IMR-90 (cell line): ENCODE measurements around the gene CHD6. TPM values are rescaled to one million over a fixed set of nuclear protein-coding genes. Genes with fewer than 3 reads are reported as not detected.

ENCODE experiments used
- ATAC-seq: fragments of 200-7000 bp; cut with Tn5 transposase; 2 replicates; pipeline ENCODE4 v1.9.1; 2020; ENCODE audit warnings: low read depth, mild to moderate bottlenecking, moderate library complexity
- BruUV-seq: library from RNA; stranded (reverse); fragments of 400-500 nt; replicated peaks from 2 replicates; lab custom pipeline; 2021; lab: Mats Ljungman, UMichigan
- CTCF ChIA-PET: fragments of 300-600 bp; formaldehyde crosslinking; extraction: SDS; loops from one replicate; lab custom pipeline; 2021; ENCODE audit warnings: antibody characterized with exemption; lab: Yijun Ruan, JAX
- POLR2A ChIA-PET: fragments of 300-600 bp; sonication (Branson Sonifier 250); formaldehyde crosslinking; loops from one replicate; lab custom pipeline; 2022; ENCODE audit warnings: antibody characterized with exemption; ENCODE audit not compliant: unreplicated experiment; lab: Charles Lee
- DNase-seq: peaks from one replicate; pipeline ENCODE4 v3.0.0; 2013
- H2AFZ ChIP-seq: replicated peaks from 2 replicates; pipeline ENCODE3; 2013; ENCODE audit warnings: low read length, mild to moderate bottlenecking; ENCODE audit not compliant: poor library complexity
- H2AK5ac ChIP-seq: 2 replicates; pipeline ENCODE4 v1.6.1; 2013; ENCODE audit warnings: low read depth, low read length, inconsistent platforms
- H2AK9ac ChIP-seq: replicated peaks from 2 replicates; pipeline ENCODE3; 2013; ENCODE audit warnings: mild to moderate bottlenecking, low read depth, low read length, moderate library complexity; ENCODE audit not compliant: poor library complexity
- H2BK120ac ChIP-seq: 2 replicates; pipeline ENCODE4 v1.6.1; 2013; ENCODE audit warnings: low read depth, low read length, inconsistent platforms
- H2BK15ac ChIP-seq: 3 replicates; pipeline ENCODE4 v1.6.1; 2013; ENCODE audit warnings: low read depth, low read length, inconsistent platforms
- H2BK20ac ChIP-seq: 2 replicates; pipeline ENCODE4 v1.6.1; 2013; ENCODE audit warnings: low read depth, mild to moderate bottlenecking, inconsistent platforms, low read length, moderate library complexity
- H2BK5ac ChIP-seq: 2 replicates; pipeline ENCODE4 v1.6.1; 2013; ENCODE audit warnings: mild to moderate bottlenecking, low read depth, low read length, inconsistent platforms; ENCODE audit not compliant: poor library complexity, severe bottlenecking
- H3K14ac ChIP-seq: replicated peaks from 2 replicates; pipeline ENCODE4 v1.6.1; 2013; ENCODE audit warnings: low read depth, low read length, inconsistent platforms
- H3K18ac ChIP-seq: 2 replicates; pipeline ENCODE4 v1.6.1; 2013; ENCODE audit warnings: low read depth, low read length, control low read depth
- H3K23ac ChIP-seq: 2 replicates; pipeline ENCODE4 v1.6.1; 2013; ENCODE audit warnings: low read depth, low read length, inconsistent platforms
- H3K27ac ChIP-seq: 2 replicates; pipeline ENCODE4 v1.5.1; 2013; ENCODE audit warnings: mild to moderate bottlenecking, control low read depth, low read length; ENCODE audit not compliant: insufficient read depth
- H3K27me3 ChIP-seq: 2 replicates; pipeline ENCODE4 v1.6.1; 2013; ENCODE audit warnings: low read length; ENCODE audit not compliant: control insufficient read depth, insufficient read depth
- H3K36me3 ChIP-seq: 2 replicates; pipeline ENCODE4 v1.6.1; 2013; ENCODE audit warnings: low read length, mixed read lengths; ENCODE audit not compliant: control insufficient read depth, insufficient read depth
- H3K4ac ChIP-seq: 2 replicates; pipeline ENCODE4 v1.6.1; 2013; ENCODE audit warnings: low read depth, low read length, inconsistent platforms
- H3K4me1 ChIP-seq: 2 replicates; pipeline ENCODE4 v1.6.1; 2013; ENCODE audit warnings: low read length, mixed read lengths; ENCODE audit not compliant: control insufficient read depth, insufficient read depth
- H3K4me2 ChIP-seq: 2 replicates; pipeline ENCODE4 v1.6.1; 2013; ENCODE audit warnings: low read depth, mild to moderate bottlenecking, control low read depth, low read length, moderate library complexity
- H3K4me3 ChIP-seq: 2 replicates; pipeline ENCODE4 v1.5.1; 2013; ENCODE audit warnings: low read depth, mild to moderate bottlenecking, control low read depth, low read length, moderate library complexity; ENCODE audit not compliant: insufficient read depth
- H3K56ac ChIP-seq: 2 replicates; pipeline ENCODE4 v1.6.1; 2013; ENCODE audit warnings: low read length, inconsistent platforms; ENCODE audit not compliant: insufficient read depth; ENCODE audit errors: extremely low read depth
- H3K79me1 ChIP-seq, 2 experiments: 2 replicates each; pipeline ENCODE4 v1.6.1; 2013; ENCODE audit warnings: low read length in 2 of 2, inconsistent platforms in 1 of 2, low read depth in 1 of 2
- H3K9ac ChIP-seq: 2 replicates; pipeline ENCODE4 v1.6.1; 2013; ENCODE audit warnings: low read depth, low read length, control low read depth
- H3K9me1 ChIP-seq: 2 replicates; pipeline ENCODE4 v1.6.1; 2013; ENCODE audit warnings: low read length, inconsistent platforms; ENCODE audit not compliant: insufficient read depth
- H3K9me3 ChIP-seq: 2 replicates; pipeline ENCODE4 v1.6.1; 2013; ENCODE audit warnings: low read length; ENCODE audit not compliant: control insufficient read depth, insufficient read depth
- H4K20me1 ChIP-seq: 2 replicates; pipeline ENCODE4 v1.6.1; 2013; ENCODE audit warnings: low read length, inconsistent platforms; ENCODE audit not compliant: insufficient read depth
- H4K5ac ChIP-seq: 2 replicates; pipeline ENCODE4 v1.6.1; 2013; ENCODE audit warnings: mild to moderate bottlenecking, low read depth, low read length, control low read depth
- H4K8ac ChIP-seq, 2 experiments: 2 replicates each; pipeline ENCODE4 v1.6.1; 2013; ENCODE audit warnings: low read depth in 2 of 2, low read length in 2 of 2, control low read depth in 1 of 2, inconsistent platforms in 1 of 2
- H4K91ac ChIP-seq: 2 replicates; pipeline ENCODE4 v1.6.1; 2013; ENCODE audit warnings: low read depth, low read length, inconsistent platforms; ENCODE audit not compliant: insufficient read depth
- BHLHE40 ChIP-seq: fragments of 150-350 bp; IDR thresholded peaks from 2 replicates; pipeline ENCODE4 v1.6.1; 2016; ENCODE audit warnings: mild to moderate bottlenecking, low read depth, low read length
- MAFK ChIP-seq: IDR thresholded peaks from 2 replicates; pipeline ENCODE4 v1.6.1; 2012; ENCODE audit warnings: low read depth, low read length, improper control_type of control experiment
- RAD21 ChIP-seq: IDR thresholded peaks from 2 replicates; pipeline ENCODE4 v1.6.1; 2012; ENCODE audit warnings: low read length, improper control_type of control experiment
- RFX5 ChIP-seq: IDR thresholded peaks from 2 replicates; pipeline ENCODE4 v1.8.0; 2012; ENCODE audit warnings: low read depth, mild to moderate bottlenecking, low read length, moderate library complexity
- SMC3 ChIP-seq: fragments of 150-350 bp; IDR thresholded peaks from 2 replicates; pipeline ENCODE4 v1.6.1; 2016; ENCODE audit warnings: low read depth, mild to moderate bottlenecking, antibody characterized with exemption, low read length, moderate library complexity
- dilution Hi-C: fragments of 300-500 bp; cut with HindIII; formaldehyde crosslinking; loops from one replicate; pipeline ENCODE4 v1.14.3; 2018; ENCODE audit warnings: low sequenced_read_pairs; ENCODE audit not compliant: unreplicated experiment
- in situ Hi-C: fragments of 300-500 bp; cut with MboI; formaldehyde crosslinking; loops from 3 replicates; pipeline ENCODE4 v1.14.3; 2019; ENCODE audit warnings: low sequenced_read_pairs, inconsistent platforms, mixed read lengths
- intact Hi-C: fragments of 100-400 bp; cut with micrococcal nuclease; formaldehyde crosslinking; loops from 2 replicates; pipeline ENCODE4 v1.10.0; 2022
- polyA plus RNA-seq, 3 experiments: library from polyadenylated mRNA; depleted of rRNA; stranded (reverse); fragments of >200 nt; gene quantifications; 2 replicates each; pipeline ENCODE4 v1.2.3, GENCODE V29; 2012; ENCODE audit warnings: low replicate concordance in 1 of 3
- total RNA-seq: library from RNA; depleted of rRNA; stranded (reverse); fragments of >200 nt; gene quantifications from 2 replicates; pipeline ENCODE4 v1.2.3, GENCODE V29; 2012
- TF ChIP-seq, protein P1 (sequence below): conservative IDR thresholded peaks from 2 replicates; pipeline ENCODE4 v1.5.1; 2012; ENCODE audit warnings: mild to moderate bottlenecking, low read depth, low read length, improper control_type of control experiment
- TF ChIP-seq, protein P2 (sequence below): fragments of 150-350 bp; IDR thresholded peaks from 2 replicates; pipeline ENCODE4 v1.6.1; 2017; ENCODE audit warnings: mild to moderate bottlenecking, antibody characterized with exemption, low read length, low read depth

Gene CHD6
- total and polyA plus RNA-seq, 2 of the 4 experiments (the other 2 are of a cell fraction): 8.8 to 26.7 TPM

DNA sequence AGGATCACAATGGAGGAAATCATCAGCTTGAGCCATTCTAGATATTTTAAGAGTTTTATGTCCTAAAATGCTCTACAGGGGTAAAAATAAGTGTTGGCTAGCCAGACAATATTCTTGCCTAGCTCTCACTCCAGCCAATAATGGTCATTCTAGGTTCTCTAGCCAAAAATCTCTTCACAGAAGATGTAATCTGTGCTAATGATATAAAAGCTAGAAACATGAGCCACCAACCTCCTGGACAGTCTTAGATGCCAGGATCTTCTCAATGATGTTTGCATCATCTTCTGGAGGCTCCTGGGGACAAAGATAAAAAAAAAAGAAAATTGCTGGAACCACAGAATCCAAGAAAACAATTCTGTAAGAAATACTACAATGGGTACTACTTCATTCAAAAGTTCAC lies 119.1 kb downstream of the CHD6 start:
- Histone ChIP-seq H4K5ac (no peak overlapping the region), H3K14ac (no peak overlapping the region), H3K36me3 (peaks cover 4% of the 10 kb centered on the region; the same call in 1 of the 2 replicates), H3K9ac (no peak overlapping the region), H3K18ac (no peak overlapping the region), H2BK15ac (no peak overlapping the region; the same call in 2 of the 3 replicates), H2BK20ac (no peak overlapping the region), H3K79me1 (peaks cover 9 to 15% of the 10 kb centered on the region in 2 experiments; a peak in 3 of 4 replicates), H2AK5ac (no peak overlapping the region), H2BK120ac (no peak overlapping the region), H3K4me2 (no peak overlapping the region), H3K9me3 (no peaks in the 10 kb centered on the region), H3K9me1 (peaks cover 5% of the 10 kb centered on the region), H3K23ac (no peak overlapping the region), H3K4me1 (peaks cover 7% of the 10 kb centered on the region), H4K8ac (no peak overlapping the region), H2AFZ (no peak overlapping the region), H2AK9ac (no peak overlapping the region), H3K27ac (no peak overlapping the region), H3K27me3 (no peaks in the 10 kb centered on the region), H2BK5ac (no peak overlapping the region), H3K4ac (no peak overlapping the region), H3K56ac (no peak overlapping the region), H4K91ac (no peak overlapping the region), H4K20me1 (no peaks in the 10 kb centered on the region; the same call in 1 of the 2 replicates), H3K4me3 (no peak overlapping the region)
- ChIA-PET CTCF (no interaction called here), POLR2A (no interaction called here)
- intact Hi-C loops (loop anchor here (5.0 kb wide), 1 partner anchor 118 kb away; the partner anchor contains the start of gene CHD6), in situ Hi-C loops (no loop called here), dilution Hi-C loops (no loop called here)
- ATAC-seq: no peak
- TF ChIP-seq, protein P1, sequence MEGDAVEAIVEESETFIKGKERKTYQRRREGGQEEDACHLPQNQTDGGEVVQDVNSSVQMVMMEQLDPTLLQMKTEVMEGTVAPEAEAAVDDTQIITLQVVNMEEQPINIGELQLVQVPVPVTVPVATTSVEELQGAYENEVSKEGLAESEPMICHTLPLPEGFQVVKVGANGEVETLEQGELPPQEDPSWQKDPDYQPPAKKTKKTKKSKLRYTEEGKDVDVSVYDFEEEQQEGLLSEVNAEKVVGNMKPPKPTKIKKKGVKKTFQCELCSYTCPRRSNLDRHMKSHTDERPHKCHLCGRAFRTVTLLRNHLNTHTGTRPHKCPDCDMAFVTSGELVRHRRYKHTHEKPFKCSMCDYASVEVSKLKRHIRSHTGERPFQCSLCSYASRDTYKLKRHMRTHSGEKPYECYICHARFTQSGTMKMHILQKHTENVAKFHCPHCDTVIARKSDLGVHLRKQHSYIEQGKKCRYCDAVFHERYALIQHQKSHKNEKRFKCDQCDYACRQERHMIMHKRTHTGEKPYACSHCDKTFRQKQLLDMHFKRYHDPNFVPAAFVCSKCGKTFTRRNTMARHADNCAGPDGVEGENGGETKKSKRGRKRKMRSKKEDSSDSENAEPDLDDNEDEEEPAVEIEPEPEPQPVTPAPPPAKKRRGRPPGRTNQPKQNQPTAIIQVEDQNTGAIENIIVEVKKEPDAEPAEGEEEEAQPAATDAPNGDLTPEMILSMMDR: no peak
- TF ChIP-seq, protein P2, sequence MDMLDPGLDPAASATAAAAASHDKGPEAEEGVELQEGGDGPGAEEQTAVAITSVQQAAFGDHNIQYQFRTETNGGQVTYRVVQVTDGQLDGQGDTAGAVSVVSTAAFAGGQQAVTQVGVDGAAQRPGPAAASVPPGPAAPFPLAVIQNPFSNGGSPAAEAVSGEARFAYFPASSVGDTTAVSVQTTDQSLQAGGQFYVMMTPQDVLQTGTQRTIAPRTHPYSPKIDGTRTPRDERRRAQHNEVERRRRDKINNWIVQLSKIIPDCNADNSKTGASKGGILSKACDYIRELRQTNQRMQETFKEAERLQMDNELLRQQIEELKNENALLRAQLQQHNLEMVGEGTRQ: no peak
- TF ChIP-seq RFX5 (no peak), BHLHE40 (no peak), SMC3 (no peak), RAD21 (no peak), MAFK (no peak)
- no TSS peak for BruUV-seq
- no peak for DNase-seq
